T-helper 9 cell (primary cell): ENCODE measurements around the gene OR14J1.
"Not testable (repeated sequence)": the region's sequence is repeated elsewhere in the genome, so short reads cannot be mapped to it uniquely, and the experiment has no call there.

Source experiments
- DNase-seq: peaks from one replicate; pipeline ENCODE4 v3.0.0-alpha.2; 2020
- total RNA-seq, 2 donors: gene quantifications; one replicate each; lab custom pipeline; 2026; lab: John Stamatoyannopoulos, UW

OR14J1 gene
- 0 reads per million in 2 donors for total RNA-seq

DNA sequence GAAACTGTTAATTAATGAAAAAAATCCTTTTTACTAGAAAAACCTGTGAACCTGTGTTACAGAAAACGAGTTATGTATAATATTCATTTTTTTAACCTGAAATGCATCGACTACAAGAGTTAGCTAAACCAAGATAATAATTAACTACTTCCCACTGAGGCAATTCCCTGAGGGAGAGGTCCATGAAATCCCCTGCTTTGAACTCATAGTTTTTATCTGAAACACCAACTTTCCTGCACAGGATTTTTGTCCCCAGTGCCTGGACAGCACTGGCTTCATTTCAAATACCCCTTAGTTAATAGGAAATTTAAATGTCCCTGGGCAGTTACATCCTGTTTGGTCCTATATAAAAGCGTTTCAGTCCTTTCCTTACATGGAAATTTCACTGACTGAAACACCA, at the start of gene OR14J1:
OR14J1 (plus strand) TSS at position 386 of the 400 bp plus-strand sequence. CDS start 4,989 bp downstream, outside the sequence.
- DNase-seq: no peak

DNA sequence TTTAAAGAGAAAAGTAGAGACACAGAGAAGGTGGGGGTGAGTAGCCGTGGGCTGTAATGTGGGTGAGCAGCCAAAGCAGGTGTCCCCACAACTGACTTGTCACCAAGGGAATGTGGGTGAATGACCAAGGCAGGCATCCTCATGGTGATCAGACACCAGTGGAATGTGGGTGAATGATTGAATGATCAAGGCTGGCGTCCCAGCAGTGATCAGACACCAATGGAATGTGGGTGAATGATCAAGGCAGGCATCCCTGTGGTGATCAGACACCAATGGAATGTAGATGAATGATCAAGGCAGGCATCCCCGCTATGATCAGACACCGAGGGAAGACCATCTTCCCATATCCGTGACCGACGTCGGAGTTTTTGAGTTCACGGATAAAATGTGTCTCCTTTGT, 49.8 kb upstream of the OR14J1 start:
- no peak for DNase-seq

DNA sequence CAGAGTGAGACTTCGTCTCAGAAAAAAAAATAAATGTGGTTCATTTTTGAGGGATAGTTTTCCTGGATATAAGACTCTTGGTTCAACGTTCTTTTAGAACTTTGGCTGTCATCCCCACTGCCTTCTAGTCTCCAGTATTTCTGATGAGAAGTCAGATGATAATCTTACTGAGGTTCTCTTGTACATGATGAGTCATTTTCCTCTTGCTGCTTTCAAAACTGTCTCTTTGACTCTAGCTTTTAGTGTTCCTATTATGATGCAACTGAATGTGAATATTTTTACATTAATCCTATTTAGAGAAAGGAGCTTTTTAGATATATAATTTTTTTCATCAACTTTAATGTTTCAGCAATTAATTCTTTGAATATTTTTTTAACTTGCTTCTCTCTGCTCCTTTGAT, 46.0 kb upstream of the OR14J1 start:
- no peak for DNase-seq

GRCh38 chr6:29259721-29260120, 41.8 kb upstream of the OR14J1 start:
- DNase-seq: no peak

- DNase-seq: no peak
Measured at GRCh38 chr6:29263001-29263400, 38.5 kb upstream of the OR14J1 start.

- DNase-seq: no peak
Measured at GRCh38 chr6:29294499-29294914, 7.0 kb upstream of the OR14J1 start.

DNA sequence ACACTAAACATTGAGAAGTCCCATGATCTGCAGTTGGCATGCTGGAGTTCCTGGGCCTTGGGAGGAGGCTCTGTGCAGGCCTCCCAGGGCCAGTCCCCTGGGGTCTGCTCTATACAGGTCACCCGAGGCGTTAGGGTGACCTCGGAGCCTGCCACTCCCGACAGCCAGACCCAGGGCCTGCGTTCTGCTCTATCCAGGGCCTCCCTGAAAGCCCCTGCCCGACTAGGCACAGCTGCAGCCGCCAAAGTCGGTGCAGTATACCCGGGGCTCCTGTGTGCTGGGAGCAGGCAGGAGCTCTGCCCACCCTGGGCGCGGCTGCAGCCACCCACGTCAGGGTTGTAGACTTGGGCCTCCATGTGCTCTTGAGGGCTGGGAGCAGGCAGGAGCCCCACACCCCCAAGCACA, 6.3 kb upstream of the OR14J1 start:
- no peak for DNase-seq

- DNase-seq: no peak
Measured at GRCh38 chr6:29295623-29296022, 5.9 kb upstream of the OR14J1 start.

- DNase-seq: no peak
Measured at GRCh38 chr6:29319931-29320330, 18.4 kb downstream of the OR14J1 start.

GRCh38 chr6:29323332-29323731, 21.8 kb downstream of the OR14J1 start:
- DNase-seq: not testable (repeated sequence)

GRCh38 chr6:29325777-29326176, 24.3 kb downstream of the OR14J1 start:
- no peak for DNase-seq

DNA sequence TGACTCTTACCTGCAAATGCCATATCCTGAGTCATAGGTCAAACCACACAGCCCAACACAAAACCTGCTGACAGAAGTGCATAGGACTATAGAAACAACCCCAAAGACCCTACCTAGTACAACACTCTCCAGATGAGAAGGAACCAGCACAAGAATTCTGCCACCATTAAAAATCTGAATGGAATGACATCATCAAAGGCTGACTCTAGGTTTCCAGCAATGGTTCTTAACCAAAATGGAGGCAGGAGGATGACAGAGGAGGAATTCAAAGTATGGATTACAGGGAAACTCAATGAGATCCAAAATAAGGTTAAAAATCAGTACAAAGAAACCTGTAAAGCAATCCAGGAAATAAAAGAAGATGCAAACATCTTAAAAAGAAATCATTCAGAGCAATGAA, 31.2 kb downstream of the OR14J1 start:
- no peak for DNase-seq

DNA sequence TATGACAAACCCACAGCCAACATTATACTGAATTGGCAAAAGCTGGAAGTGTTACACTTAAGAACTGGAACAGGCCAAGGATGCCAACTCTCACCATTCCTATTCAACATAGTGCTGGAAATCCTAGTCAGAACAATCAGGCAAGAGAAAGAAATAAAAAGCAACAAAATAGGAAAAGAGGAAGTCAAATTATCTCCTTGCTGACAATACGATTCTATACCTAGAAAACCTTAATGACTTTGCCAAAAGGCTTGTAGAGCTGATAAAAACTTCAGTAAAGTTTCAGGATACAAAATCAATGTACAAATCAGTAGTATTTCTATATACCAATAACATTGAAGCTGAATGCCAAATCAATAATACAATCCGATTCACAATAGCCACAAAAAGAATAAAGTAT, 34.8 kb downstream of the OR14J1 start:
- DNase-seq: no peak

GRCh38 chr6:29345380-29345779, 43.9 kb downstream of the OR14J1 start:
- DNase-seq: no peak

- not testable (repeated sequence) for DNase-seq
Measured at GRCh38 chr6:29349348-29349747, 47.8 kb downstream of the OR14J1 start.

DNA sequence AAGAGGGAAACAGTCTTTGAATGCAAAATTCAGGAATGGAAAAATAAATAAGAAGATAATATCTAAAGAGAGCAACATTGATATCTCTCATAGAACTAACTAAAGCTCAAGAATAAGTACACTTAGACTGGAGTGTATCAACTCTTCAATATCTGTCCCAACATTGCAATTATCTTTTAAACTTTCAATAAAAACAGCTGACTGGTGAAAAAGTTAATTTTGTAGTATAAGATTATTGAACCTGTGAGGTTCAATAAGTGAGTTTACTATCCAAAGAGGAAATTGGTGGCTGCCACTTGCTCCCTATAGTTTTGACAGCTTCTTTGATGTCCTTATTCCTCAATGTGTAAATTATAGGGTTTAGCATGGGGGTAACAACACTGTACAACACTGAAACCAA, 53.5 kb downstream of the OR14J1 start:
- DNase-seq: no peak

DNA sequence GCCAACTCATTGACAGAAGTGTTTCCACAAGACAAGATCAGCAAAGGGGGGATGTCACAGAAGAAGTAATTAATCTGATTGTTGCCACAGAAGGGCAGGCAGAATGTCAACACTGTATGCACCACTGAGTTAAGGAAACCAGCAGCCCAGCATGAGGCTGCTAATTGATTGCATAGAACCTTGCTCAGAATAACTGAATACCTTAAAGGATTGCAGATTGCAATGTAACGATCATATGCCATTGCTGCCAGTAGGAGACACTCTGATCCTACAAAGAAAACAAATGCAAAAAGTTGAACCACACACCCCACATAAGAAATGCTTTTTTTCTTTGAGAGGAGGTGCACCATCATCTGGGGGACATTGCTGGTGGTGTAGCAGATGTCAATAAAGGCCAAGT, 54.1 kb downstream of the OR14J1 start:
- no peak for DNase-seq
